ENCODE measurements around the gene ESRP2. TPM values are rescaled to one million over a fixed set of nuclear protein-coding genes. Genes with fewer than 3 reads are reported as not detected.

The ESRP2 gene
- total and polyA plus RNA-seq, 4 donors, result 22.5 to 65.5 (median 39.3) TPM

- no peaks in the 10 kb centered on the region for H3K9me3 ChIP-seq (ENCODE audit: control insufficient read depth in 4 of 4, insufficient read depth in 3 of 4, low read length in 3 of 4)
- H3K4me3 ChIP-seq, result no peak overlapping the region
- H3K27ac ChIP-seq (ENCODE audit: low read depth in 1 of 2, low read length in 1 of 2), result no peak overlapping the region
- DNase-seq (no peak), ATAC-seq (ENCODE audit: insufficient read depth, low FRiP score) (no peak)
- peaks cover 0 to 9% (median 4%) of the 10 kb centered on the region in 4 donors for H3K36me3 ChIP-seq (ENCODE audit: control insufficient read depth in 4 of 4, insufficient read depth in 4 of 4, low read length in 4 of 4)
- no peaks in the 10 kb centered on the region for H3K27me3 ChIP-seq (ENCODE audit: control insufficient read depth in 3 of 3, insufficient read depth in 3 of 3, low read length in 2 of 3)
- H3K9ac ChIP-seq (ENCODE audit: insufficient read depth in 1 of 2, low read length in 2 of 2), result no peak overlapping the region
- TF ChIP-seq, protein P1, sequence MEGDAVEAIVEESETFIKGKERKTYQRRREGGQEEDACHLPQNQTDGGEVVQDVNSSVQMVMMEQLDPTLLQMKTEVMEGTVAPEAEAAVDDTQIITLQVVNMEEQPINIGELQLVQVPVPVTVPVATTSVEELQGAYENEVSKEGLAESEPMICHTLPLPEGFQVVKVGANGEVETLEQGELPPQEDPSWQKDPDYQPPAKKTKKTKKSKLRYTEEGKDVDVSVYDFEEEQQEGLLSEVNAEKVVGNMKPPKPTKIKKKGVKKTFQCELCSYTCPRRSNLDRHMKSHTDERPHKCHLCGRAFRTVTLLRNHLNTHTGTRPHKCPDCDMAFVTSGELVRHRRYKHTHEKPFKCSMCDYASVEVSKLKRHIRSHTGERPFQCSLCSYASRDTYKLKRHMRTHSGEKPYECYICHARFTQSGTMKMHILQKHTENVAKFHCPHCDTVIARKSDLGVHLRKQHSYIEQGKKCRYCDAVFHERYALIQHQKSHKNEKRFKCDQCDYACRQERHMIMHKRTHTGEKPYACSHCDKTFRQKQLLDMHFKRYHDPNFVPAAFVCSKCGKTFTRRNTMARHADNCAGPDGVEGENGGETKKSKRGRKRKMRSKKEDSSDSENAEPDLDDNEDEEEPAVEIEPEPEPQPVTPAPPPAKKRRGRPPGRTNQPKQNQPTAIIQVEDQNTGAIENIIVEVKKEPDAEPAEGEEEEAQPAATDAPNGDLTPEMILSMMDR (IDR thresholded peaks at IDR 0.05; ENCODE audit: control extremely low read depth, extremely low read depth), result no peak
- 75 to 85% methylated on average over 6 of the region's 6 CpGs for WGBS, 2 donors
- peaks cover 0 to 7% (median 0%) of the 10 kb centered on the region in 5 donors for H3K4me1 ChIP-seq (ENCODE audit: control insufficient read depth in 5 of 5, insufficient read depth in 5 of 5, low read length in 5 of 5)
These were observed 16.1 kb downstream of the ESRP2 start for GRCh38 chr16:68219725-68220351.

DNA sequence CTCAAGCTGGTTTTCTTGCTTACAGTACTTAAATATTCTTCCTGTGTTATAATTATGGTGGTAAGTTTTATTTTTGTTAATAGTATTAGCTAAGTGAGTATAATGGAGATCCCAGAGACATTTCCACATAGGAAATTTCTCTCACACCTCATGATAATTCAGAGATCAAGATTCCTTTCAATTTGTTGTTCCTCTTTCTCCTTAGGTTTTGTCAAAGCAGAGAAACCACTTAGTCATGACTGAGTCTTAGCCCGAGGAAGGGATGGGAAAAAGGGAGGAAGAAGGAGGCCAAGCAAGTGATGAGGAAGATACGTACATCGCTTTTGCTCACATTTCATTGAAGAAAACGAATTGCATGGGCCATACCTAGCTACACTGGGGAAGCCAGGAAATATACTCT lies 18.4 kb downstream of the ESRP2 start:
- Histone ChIP-seq H3K27me3 (ENCODE audit: control insufficient read depth in 3 of 3, insufficient read depth in 3 of 3, low read length in 2 of 3) (no peaks in the 10 kb centered on the region), H3K36me3 (ENCODE audit: control insufficient read depth in 4 of 4, insufficient read depth in 4 of 4, low read length in 4 of 4) (peaks cover 0 to 8% (median 3%) of the 10 kb centered on the region in 4 donors), H3K27ac (ENCODE audit: low read depth in 1 of 2, low read length in 1 of 2) (peak overlapping the region in 1 of 2 donors; percentile 11), H3K4me1 (ENCODE audit: control insufficient read depth in 5 of 5, insufficient read depth in 5 of 5, low read length in 5 of 5) (peaks cover 0 to 7% (median 0%) of the 10 kb centered on the region in 5 donors), H3K4me3 (no peak overlapping the region), H3K9me3 (ENCODE audit: control insufficient read depth in 4 of 4, insufficient read depth in 3 of 4, low read length in 3 of 4) (no peaks in the 10 kb centered on the region), H3K9ac (ENCODE audit: insufficient read depth in 1 of 2, low read length in 2 of 2) (no peak overlapping the region)
- ATAC-seq (ENCODE audit: insufficient read depth, low FRiP score) (no peak), DNase-seq (peak in 1 of 3 donors; percentile 30)
- TF ChIP-seq, protein P1 (IDR thresholded peaks at IDR 0.05; ENCODE audit: control extremely low read depth, extremely low read depth), result no peak
- WGBS, 2 donors, result 58 to 72% methylated on average over 4 of the region's 4 CpGs

DNA sequence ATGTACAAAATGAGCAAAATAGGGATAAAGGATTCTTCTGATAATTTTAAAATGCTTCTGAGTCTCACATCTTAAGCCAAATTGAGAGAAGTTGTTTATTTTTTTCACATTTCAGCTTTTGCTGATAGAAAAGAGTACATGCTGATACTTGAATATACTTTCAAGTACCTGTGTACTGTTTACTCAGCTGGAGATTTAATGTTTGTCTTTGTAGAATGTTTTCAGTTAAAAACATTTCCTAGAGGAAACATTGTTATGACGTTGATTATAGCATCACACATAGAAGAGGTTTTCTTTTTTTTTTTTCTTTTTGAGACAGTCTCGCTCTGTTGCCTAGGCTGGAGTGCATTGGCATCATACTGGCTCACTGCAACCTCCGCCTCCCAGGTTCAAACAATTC lies 19.7 kb downstream of the ESRP2 start:
- TF ChIP-seq, protein P1 (IDR thresholded peaks at IDR 0.05; ENCODE audit: control extremely low read depth, extremely low read depth), result no peak
- WGBS, 2 donors, result 78 to 82% methylated on average over 3 of the region's 3 CpGs
- no peaks in the 10 kb centered on the region for H3K9me3 ChIP-seq (ENCODE audit: control insufficient read depth in 4 of 4, insufficient read depth in 3 of 4, low read length in 3 of 4)
- ATAC-seq (ENCODE audit: insufficient read depth, low FRiP score), result no peak
- H3K27me3 ChIP-seq (ENCODE audit: control insufficient read depth in 3 of 3, insufficient read depth in 3 of 3, low read length in 2 of 3), result no peaks in the 10 kb centered on the region
- DNase-seq, result no peak
- peaks cover 0 to 8% (median 2%) of the 10 kb centered on the region in 4 donors for H3K36me3 ChIP-seq (ENCODE audit: control insufficient read depth in 4 of 4, insufficient read depth in 4 of 4, low read length in 4 of 4)
- peaks cover 0 to 7% (median 0%) of the 10 kb centered on the region in 5 donors for H3K4me1 ChIP-seq (ENCODE audit: control insufficient read depth in 5 of 5, insufficient read depth in 5 of 5, low read length in 5 of 5)
- H3K4me3 ChIP-seq, result no peak overlapping the region
- H3K27ac ChIP-seq (ENCODE audit: low read depth in 1 of 2, low read length in 1 of 2), result no peak overlapping the region
- no peak overlapping the region for H3K9ac ChIP-seq (ENCODE audit: insufficient read depth in 1 of 2, low read length in 2 of 2)
